HEK293T (cell line): Measurements from ENCODE around the gene CORO1A.
"Not testable (repeated sequence)": the region's sequence is repeated elsewhere in the genome, so short reads cannot be mapped to it uniquely, and the experiment has no call there.

Experiments
- CTCF ChIA-PET: fragments of 350-600 bp; formaldehyde crosslinking; extraction: SDS; loops from one replicate; lab custom pipeline; 2021; ENCODE audit warnings: antibody characterized with exemption, inconsistent platforms; lab: Yijun Ruan, JAX
- POLR2A ChIA-PET: fragments of 350-600 bp; formaldehyde crosslinking; extraction: SDS; loops from one replicate; lab custom pipeline; 2020; ENCODE audit warnings: antibody characterized with exemption, inconsistent platforms; lab: Yijun Ruan, JAX
- DNase-seq: peaks from one replicate; pipeline ENCODE4 v3.0.0; 2012; ENCODE audit warnings: mixed read lengths; ENCODE audit errors: extremely low spot score
- ARNT ChIP-seq: fragments of 450-650 bp; IDR thresholded peaks from 2 replicates; pipeline ENCODE4 v1.6.1; 2017; ENCODE audit warnings: mild to moderate bottlenecking
- BHLHE40 ChIP-seq: fragments of 450-650 bp; IDR thresholded peaks from 2 replicates; pipeline ENCODE4 v1.6.1; 2016; ENCODE audit warnings: mild to moderate bottlenecking, moderate library complexity, borderline replicate concordance
- CTBP1 ChIP-seq: fragments of 450-650 bp; IDR thresholded peaks from 2 replicates; pipeline ENCODE4 v1.6.1; 2016; ENCODE audit warnings: borderline replicate concordance
- ELF4 ChIP-seq: fragments of 450-650 bp; IDR thresholded peaks from 2 replicates; pipeline ENCODE4 v1.6.1; 2017; ENCODE audit warnings: antibody characterized with exemption
- FOXA1 ChIP-seq: fragments of 450-650 bp; IDR thresholded peaks from 2 replicates; pipeline ENCODE4 v1.6.1; 2016; ENCODE audit warnings: mild to moderate bottlenecking
- FOXK2 ChIP-seq: fragments of 450-650 bp; IDR thresholded peaks from 2 replicates; pipeline ENCODE4 v1.6.1; 2016; ENCODE audit warnings: mild to moderate bottlenecking
- FOXM1 ChIP-seq: fragments of 450-650 bp; IDR thresholded peaks from 2 replicates; pipeline ENCODE4 v1.6.1; 2017; ENCODE audit warnings: mild to moderate bottlenecking, borderline replicate concordance
- HDGF ChIP-seq: fragments of 450-650 bp; IDR thresholded peaks from 2 replicates; pipeline ENCODE4 v1.6.1; 2017; ENCODE audit warnings: antibody characterized with exemption, borderline replicate concordance
- L3MBTL2 ChIP-seq: fragments of 450-650 bp; conservative IDR thresholded peaks from 2 replicates; pipeline ENCODE4 v1.6.1; 2016; ENCODE audit warnings: mild to moderate bottlenecking
- LEF1 ChIP-seq: fragments of 450-650 bp; IDR thresholded peaks from 2 replicates; pipeline ENCODE4 v1.6.1; 2017; ENCODE audit warnings: mild to moderate bottlenecking, borderline replicate concordance
- NFRKB ChIP-seq: fragments of 450-650 bp; IDR thresholded peaks from 2 replicates; pipeline ENCODE4 v1.6.1; 2016; ENCODE audit warnings: mild to moderate bottlenecking, moderate library complexity
- SP1 ChIP-seq: fragments of 450-650 bp; IDR thresholded peaks from 2 replicates; pipeline ENCODE4 v1.6.1; 2017
- SUZ12 ChIP-seq: fragments of 450-650 bp; IDR thresholded peaks from 2 replicates; pipeline ENCODE4 v1.6.1; 2016; ENCODE audit warnings: mild to moderate bottlenecking
- TARDBP ChIP-seq: fragments of 450-650 bp; IDR thresholded peaks from 2 replicates; pipeline ENCODE4 v1.6.1; 2016
- ZNF384 ChIP-seq: fragments of 450-650 bp; IDR thresholded peaks from 2 replicates; pipeline ENCODE4 v1.6.1; 2016
- TF ChIP-seq, protein P1 (sequence below): fragments of 450-650 bp; IDR thresholded peaks from 2 replicates; pipeline ENCODE4 v1.6.1; 2016

The CORO1A gene

DNA sequence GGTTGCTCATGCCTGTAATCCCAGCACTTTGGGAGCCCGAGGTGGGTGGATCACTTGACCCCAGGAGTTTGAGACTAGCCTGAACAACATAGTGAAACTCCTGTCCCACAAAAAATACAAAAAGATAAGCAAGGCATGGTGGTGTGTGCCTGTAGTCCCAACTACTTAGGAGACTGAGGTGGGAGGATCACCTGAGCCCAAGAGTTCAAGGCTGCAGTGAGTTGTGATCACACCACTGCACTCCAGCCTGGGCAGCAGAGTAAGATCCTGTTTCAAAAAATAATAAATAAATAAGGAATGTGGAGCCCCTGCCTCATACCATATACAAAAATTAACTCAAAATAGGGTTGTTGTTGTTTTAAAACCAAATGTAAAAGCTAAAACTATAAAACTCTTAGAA, 26.2 kb upstream of the CORO1A start:
- ChIA-PET POLR2A (interaction anchor here (1.0 kb wide), 1 partner anchor 198 kb away, joined by 3 read pairs; the partner anchor contains the start of gene CD2BP2), CTCF (no interaction called here)
- TF ChIP-seq ELF4 (no peak), ARNT (no peak), LEF1 (no peak), SUZ12 (no peak)
- TF ChIP-seq, protein P1, sequence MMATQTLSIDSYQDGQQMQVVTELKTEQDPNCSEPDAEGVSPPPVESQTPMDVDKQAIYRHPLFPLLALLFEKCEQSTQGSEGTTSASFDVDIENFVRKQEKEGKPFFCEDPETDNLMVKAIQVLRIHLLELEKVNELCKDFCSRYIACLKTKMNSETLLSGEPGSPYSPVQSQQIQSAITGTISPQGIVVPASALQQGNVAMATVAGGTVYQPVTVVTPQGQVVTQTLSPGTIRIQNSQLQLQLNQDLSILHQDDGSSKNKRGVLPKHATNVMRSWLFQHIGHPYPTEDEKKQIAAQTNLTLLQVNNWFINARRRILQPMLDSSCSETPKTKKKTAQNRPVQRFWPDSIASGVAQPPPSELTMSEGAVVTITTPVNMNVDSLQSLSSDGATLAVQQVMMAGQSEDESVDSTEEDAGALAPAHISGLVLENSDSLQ: no peak
- DNase-seq: no peak

DNA sequence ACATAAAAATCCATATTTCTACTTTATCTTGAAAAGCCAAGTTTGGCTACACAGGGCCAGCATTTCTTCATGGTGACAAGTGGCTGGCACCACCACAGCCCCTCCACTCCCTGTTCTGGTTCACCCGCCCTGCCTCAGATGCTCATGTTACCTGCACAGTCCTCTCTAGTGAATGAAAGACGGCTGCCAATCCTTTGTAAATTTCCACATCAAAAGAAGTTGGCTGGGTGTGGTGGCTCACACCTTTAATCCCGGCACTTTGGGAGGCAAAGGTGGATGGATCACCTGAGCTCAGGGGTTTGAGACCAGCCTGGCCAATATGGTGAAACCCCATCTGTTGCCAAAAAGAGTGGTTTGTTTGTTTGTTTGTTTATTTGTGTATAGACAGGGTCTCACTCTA, 19.9 kb upstream of the CORO1A start:
- DNase-seq: no peak
- POLR2A ChIA-PET: interaction anchor here (0.8 kb wide), 1 partner anchor 20 kb away, joined by 3 read pairs; the partner anchor contains the start of gene CORO1A
- no peak for TF ChIP-seq CTBP1
- TF ChIP-seq TARDBP: no peak
- no peak for TF ChIP-seq LEF1
- no peak for TF ChIP-seq SP1
- TF ChIP-seq FOXK2: no peak
- no peak for TF ChIP-seq HDGF
- TF ChIP-seq ELF4: no peak
- TF ChIP-seq, protein P1: no peak
- TF ChIP-seq ARNT: no peak
- TF ChIP-seq FOXA1: no peak
- TF ChIP-seq FOXM1: no peak
- no peak for TF ChIP-seq NFRKB
- no peak for TF ChIP-seq SUZ12
- TF ChIP-seq BHLHE40: no peak
- TF ChIP-seq ZNF384: no peak
- CTCF ChIA-PET: interaction anchor here (0.6 kb wide), 2 partner anchors 12 to 507 kb away, joined by 3 read pairs; no protein-coding TSS in a partner anchor

DNA sequence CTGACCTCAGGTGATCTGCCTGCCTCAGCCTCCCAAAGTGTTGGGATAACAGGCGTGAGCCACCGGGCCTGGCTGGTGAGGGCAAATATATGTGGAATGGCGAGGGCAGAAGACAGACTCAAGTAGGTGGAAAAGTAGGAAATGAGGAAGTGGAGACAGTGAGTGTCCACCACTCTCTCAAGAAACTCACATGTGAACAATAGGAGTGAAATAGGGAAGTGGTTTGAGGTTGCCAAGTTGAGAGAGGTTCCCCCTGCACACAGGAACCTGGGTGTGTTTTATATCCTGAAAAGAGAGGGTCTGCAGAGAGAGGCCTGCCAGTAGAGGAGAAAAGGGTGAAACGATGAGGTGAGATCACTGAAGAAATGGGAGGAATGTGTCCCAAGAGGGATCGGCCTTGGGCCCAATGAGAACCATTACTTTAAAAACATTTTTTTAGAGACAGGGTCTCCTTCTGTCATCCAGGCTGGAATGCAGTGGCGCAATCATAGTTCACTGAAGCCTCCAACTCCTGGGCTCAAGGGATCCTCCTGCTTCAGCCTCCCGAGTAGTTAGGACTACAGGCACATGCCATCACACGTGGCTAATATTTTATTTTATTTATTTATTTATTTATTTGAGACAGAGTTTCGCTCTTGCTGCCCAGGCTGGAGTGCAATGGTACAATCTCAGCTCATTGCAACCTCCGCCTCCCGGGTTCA, 17.1 kb upstream of the CORO1A start:
- DNase-seq: no peak
- TF ChIP-seq SUZ12 (no peak), FOXK2 (no peak), FOXA1 (no peak), LEF1 (no peak), ARNT (no peak), TARDBP (no peak), NFRKB (no peak), HDGF (no peak), CTBP1 (no peak), SP1 (no peak), ELF4 (no peak), BHLHE40 (no peak), ZNF384 (no peak), FOXM1 (no peak), L3MBTL2 (no peak)
- TF ChIP-seq, protein P1: no peak
- CTCF ChIA-PET: no interaction called here
- POLR2A ChIA-PET: no interaction called here

DNA sequence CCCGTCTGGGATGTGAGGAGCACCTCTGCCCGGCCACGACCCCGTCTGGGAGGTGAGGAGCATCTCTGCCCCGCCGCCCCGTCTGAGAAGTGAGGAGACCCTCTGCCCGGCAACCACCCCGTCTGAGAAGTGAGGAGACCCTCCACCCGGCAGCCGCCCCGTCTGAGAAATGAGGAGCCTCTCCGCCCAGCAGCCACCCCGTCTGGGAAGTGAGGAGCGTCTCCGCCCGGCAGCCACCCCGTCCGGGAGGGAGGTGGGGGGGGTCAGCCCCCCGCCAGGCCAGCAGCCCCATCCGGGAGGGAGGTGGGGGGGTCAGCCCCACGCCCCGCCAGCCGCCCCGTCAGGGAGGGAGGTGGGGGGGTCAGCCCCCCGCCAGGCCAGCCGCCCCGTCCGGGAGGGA, 14.7 kb upstream of the CORO1A start:
- DNase-seq, POLR2A ChIA-PET, CTCF ChIA-PET: not testable (repeated sequence)

DNA sequence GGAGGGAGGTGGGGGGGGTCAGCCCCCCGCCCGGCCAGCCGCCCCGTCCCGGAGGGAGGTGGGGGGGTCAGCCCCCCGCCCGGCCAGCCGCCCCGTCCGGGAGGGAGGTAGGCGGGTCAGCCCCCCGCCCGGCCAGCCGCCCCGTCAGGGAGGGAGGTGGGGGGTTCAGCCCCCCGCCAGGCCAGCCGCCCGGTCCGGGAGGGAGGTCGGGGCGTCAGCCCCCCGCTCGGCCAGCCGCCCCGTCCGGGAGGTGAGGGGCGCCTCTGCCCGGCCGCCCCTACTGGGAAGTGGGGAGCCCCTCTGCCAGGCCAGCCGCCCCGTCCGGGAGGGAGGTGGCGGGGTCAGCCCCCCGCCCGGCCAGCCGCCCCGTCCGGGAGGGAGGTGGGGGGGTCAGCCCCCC, 14.0 kb upstream of the CORO1A start:
- CTCF ChIA-PET, POLR2A ChIA-PET, DNase-seq: not testable (repeated sequence)

DNA sequence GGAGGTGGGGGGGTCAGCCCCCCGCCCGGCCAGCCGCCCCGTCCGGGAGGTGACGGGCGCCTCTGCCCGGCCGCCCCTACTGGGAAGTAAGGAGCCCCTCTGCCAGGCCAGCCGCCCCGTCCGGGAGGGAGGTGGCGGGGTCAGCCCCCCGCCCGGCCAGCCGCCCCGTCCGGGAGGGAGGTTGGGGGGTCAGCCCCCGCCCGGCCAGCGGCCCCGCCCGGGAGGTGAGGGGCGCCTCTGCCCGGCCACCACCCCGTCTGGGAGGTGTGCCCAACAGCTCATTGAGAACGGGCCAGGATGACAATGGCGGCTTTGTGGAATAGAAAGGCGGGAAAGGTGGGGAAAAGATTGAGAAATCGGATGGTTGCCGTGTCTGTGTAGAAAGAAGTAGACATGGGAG, 13.3 kb upstream of the CORO1A start:
- DNase-seq, CTCF ChIA-PET, POLR2A ChIA-PET: not testable (repeated sequence)

DNA sequence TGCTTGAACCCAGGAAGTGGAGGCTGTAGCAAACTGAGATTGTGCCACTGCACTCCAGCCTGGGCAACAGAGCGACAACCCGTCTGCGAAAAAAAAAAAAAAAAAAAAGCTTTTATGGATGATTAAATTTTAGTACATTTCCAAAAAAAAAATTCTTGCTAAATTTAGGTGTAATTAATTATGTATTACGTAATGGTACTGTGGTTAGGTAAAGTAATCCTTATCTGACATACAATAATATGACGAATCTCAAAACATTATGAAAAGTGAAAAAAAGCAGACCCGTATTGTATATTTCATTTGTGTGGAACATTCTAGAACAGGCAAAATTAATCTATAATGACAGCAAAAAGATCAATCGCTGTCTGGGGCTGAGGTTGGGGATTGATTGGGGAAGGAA, 10.3 kb upstream of the CORO1A start:
- ChIA-PET CTCF (no interaction called here), POLR2A (no interaction called here)
- no peak for DNase-seq
- TF ChIP-seq LEF1: no peak

DNA sequence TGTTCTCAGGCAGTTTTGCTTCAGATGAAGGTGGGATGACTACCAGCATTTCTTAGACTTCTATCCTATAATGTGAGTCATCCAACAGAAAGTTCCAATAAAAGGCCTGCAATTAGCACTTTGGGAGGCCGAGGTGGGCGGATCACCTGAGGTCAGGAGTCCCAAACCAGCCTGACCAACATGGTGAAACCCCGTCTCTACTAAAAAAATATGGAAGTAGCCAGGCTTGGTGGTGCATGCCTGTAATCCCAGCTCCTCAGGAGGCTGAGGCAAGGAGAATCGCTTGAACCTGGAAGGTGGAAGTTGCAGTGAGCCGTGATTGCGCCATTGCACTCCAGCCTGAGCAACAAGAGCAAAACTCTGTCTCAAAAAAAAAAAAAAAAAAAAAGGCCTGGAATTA, 6.5 kb upstream of the CORO1A start:
- DNase-seq: not testable (repeated sequence)

More for the DNA sequence above, 6.5 kb upstream of the CORO1A start:
- POLR2A ChIA-PET, CTCF ChIA-PET: not testable (repeated sequence)
